Measurements from ENCODE around the gene SLC10A1. TPM values are rescaled to one million over a fixed set of nuclear protein-coding genes. Genes with fewer than 3 reads are reported as not detected.
"Not testable (repeated sequence)": the region's sequence is repeated elsewhere in the genome, so short reads cannot be mapped to it uniquely, and the experiment has no call there.

SLC10A1 gene
- not detected for polyA plus RNA-seq (2012; ENCODE audit: insufficient read depth, insufficient read length)

DNA sequence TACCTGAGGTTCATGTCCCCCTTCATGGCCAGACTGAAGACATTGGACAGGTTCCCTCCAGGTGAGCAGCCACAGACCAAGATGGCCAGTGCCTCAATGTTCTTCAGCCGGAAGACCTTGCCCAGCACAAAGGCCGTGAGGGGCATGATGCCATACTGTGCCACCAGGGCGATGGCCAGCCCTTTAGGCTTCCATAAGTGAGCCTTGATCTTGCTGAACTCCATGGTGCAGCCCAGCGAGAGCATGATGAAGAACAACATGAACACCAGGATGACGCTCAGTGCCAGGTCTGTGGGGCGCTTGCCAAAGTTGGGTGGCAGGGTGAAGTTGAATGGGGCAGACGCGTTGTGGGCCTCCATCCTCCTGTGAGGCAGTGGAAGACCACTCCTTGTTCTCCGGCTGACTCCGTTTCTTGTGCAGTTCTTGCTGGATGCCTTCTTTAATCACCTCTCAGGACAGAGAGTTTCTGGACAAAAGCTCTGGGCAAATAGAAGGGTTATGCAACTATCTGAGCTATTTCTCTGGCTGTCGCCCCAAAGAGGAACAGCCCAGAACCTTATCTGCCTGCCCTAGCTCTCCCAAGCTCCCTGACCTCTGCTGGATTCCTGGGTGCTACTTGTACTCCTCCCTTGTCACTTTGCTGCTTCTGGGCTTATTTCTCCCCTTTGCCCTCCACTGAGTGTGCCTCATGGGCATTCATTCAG is at the start of gene SLC10A1:
Gene SLC10A1 (minus strand): TSS at position 445 of the 704 bp plus-strand sequence. CDS start 86 bp downstream, at position 359.
- H3K4me3 ChIP-seq (ENCODE audit: low read length) = no peak within 1 kb of the TSS
- DNase-seq (ENCODE audit: low read depth, low spot score) = no peak

DNA sequence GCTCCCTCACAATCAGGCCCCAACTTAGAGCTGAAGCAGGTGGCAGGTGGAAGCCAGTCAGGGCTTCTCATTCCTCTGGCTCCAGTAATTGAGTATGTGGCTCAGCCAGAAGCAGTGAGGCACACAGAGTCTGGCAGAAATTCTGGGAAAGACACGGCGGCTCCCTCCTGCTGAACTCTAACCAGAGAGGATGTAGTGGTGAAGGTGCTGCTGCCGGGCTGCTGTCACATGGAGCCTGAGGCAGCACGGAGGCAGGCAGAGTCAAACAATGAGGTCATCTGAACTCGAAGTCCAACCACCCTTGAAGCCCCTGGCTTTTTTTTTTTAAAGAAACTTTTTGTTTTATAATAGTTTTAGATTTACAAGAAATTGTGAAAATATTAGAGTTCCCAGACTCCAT is 48.7 kb upstream of the SLC10A1 start:
- no peak overlapping the region for H3K4me3 ChIP-seq (ENCODE audit: low read length)
- no peak for DNase-seq (ENCODE audit: low read depth, low spot score)

DNA sequence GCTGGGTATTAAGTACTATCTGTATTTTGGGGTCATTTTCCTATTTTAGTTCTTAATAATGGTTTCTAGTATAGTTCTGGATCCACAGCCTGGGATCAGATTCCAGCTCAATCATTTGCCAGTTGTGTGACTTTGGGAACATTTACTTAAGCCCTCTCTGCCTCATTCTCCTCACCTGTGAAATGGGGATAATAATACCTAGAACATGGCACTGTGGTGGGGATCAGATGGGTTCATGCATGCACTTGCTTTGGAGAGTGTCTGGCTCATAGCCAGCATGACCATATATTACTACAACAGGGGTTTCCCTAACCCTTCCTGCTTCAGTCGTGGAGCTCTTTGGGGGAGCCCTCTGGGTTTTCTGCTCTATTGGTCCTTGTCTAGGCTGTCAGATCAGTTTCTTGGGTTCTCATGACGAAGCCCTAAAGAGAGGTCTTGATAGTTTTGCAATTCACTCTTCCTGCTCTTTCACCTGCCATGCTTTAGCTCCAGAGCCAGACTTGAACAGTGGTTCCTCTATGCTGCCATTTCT is 48.1 kb upstream of the SLC10A1 start:
- no peak overlapping the region for H3K4me3 ChIP-seq (ENCODE audit: low read length)
- DNase-seq (ENCODE audit: low read depth, low spot score) = no peak

DNA sequence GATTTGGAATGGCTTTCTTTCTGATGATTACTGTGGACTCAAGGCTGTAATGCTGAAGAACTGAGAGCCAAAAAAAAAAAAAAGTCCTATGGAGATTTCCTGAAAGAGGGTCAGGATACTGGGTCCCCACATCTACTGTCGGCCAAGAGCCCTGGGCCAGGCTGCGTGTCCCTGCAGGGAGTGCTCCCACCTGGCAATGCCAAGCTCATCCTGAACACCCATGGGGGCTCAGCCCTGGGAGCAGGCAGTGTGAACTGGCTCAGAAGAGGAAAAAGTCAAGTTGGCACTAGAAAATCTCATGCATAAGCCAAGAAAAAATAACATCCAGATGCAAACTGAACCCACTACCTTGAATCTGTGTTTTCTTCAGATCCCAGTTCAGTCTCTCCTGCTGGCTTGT is 47.1 kb upstream of the SLC10A1 start:
- no peak for DNase-seq (ENCODE audit: low read depth, low spot score)
- H3K4me3 ChIP-seq (ENCODE audit: low read length) = no peak overlapping the region

DNA sequence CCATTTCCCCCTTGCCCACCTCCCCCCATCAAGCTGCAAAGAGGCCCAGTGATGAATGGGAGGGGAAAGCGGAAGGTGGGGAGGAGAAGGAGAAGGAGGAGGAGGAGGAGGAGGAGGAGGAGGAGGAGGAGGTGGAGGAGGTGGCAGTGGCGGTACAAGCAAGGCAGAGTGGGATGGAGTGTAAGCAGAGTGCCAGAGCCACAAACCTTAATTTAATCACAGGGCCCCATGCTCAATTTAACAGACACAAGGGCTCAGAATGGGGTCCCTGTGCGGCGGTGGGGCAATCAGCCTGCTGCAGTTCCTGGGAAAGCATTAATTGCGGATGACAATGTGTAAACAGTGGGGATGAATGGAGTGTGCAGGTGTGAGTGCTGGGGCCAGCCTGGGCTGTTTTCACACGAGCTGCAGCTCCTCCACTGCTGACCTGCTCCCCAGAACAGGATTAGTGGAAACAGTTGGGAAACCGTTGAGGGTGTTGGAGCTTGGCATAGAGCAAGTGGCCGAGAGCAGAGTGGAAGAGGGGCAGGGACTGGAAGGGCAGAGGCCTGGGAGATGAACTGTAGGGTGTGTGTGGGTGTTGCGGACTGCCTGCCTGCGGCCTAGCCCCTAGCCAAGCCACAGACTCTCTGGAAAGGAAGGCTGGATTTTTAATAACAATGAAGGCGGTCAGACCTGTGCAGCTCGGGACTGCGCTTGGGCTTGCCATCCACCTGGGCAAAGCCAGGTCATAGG is 45.8 kb upstream of the SLC10A1 start:
- no peak for DNase-seq (ENCODE audit: low read depth, low spot score)
- no peak overlapping the region for H3K4me3 ChIP-seq (ENCODE audit: low read length)

DNA sequence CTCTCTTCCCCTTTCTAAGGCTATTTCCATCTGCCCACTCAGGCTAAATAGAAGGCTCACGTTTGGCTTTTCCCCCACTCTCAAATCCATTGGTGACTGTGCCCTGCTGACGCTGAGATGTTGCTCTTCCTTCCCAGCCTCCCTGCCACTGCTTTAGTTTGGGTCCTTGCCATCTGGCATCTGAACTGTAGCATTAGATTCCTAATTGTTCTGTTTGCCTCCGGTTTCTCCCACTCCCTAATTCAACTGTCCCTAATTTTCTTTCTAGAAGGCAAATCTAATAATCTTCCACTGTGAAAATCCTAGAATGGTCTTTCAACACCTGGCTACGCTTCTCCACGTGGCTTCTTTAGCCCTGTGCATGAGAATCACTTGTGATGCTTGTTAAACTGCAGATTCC is 44.6 kb upstream of the SLC10A1 start:
- DNase-seq (ENCODE audit: low read depth, low spot score) = no peak
- H3K4me3 ChIP-seq (ENCODE audit: low read length) = no peak overlapping the region

DNA sequence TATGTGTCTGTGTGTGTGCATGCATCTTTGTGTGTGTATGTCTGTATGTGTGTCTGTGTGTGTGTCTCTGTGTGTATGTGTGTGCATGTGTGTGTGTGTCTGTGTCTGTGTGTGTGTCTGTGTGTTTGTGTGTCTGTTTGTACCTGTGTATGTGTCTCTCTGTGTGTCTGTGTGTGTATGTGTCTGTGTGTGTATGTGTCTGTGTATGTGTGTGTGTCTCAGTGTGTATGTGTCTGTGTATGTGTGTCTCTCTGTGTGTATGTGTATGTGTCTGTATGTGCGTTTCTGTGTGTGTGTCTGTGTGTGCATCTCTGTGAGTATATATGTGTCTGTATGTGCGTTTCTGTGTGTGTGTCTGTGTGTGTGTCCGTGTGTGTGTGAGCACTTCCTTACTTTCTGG is 42.6 kb upstream of the SLC10A1 start:
- H3K4me3 ChIP-seq (ENCODE audit: low read length) = no peak overlapping the region
- DNase-seq (ENCODE audit: low read depth, low spot score) = no peak

DNA sequence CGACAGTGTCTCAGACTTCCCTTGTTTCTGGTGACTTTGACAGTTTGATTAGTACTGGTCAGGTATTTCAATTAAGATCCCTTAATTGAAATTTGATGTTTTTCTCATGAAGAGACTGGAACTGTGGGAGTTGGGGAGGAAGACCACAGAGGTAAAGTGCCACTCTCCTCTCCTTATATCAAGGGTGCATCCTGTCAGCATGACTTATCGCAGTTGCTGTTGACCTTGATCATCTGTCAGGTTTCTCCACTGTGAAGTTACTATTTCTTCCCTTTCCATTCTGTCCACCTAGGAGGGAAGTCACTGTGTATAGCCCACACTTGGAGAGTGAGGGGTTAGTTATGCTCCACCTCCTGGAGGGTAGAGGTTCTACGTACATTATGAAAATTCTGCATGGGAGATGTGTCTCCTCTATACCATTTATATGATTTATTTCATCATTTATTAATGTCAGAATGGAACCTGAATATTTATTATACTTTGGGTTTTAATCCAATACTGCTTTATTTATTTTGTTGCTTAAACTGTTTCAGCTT is 41.9 kb upstream of the SLC10A1 start:
- no peak for DNase-seq (ENCODE audit: low read depth, low spot score)
- H3K4me3 ChIP-seq (ENCODE audit: low read length) = no peak overlapping the region

DNA sequence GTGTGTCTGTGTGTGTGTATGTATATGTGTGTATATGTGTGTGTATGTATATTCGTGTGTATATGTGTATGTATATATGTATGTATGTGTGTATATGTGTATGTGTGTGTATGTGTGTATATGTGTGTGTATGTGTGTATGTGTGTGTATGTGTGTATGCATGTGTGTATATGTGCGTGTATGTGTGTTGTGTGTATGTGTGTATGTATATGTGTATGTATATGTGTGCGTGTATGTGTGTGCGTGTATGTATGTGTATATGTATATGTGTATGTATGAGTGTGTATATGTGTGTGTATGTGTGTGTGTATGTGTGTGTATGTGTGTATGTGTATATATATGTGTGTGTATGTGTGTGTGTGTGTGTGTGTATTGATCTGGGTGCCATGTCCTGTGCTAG is 31.8 kb upstream of the SLC10A1 start:
- H3K4me3 ChIP-seq (ENCODE audit: low read length) = no peak overlapping the region
- no peak for DNase-seq (ENCODE audit: low read depth, low spot score)

DNA sequence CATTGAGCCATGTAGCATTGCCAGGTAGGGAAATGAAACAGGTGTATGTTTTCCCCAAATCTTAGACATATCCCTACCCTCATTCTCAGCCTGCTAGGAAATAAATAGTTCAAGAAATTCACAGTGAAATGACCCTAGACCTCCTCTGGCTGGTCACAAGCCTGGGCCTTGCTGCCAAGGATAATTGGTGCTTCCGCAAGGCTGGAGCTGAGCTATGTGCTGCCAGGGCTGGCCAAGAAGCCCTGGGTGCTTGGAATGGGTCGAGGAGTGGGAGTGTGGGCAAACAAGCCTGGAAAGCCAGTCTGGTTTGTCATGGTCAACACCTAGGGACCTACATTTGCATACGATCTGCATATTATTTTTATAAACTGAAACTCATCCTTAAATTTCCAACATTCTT is 31.3 kb upstream of the SLC10A1 start:
- DNase-seq (ENCODE audit: low read depth, low spot score) = no peak
- H3K4me3 ChIP-seq (ENCODE audit: low read length) = no peak overlapping the region

DNA sequence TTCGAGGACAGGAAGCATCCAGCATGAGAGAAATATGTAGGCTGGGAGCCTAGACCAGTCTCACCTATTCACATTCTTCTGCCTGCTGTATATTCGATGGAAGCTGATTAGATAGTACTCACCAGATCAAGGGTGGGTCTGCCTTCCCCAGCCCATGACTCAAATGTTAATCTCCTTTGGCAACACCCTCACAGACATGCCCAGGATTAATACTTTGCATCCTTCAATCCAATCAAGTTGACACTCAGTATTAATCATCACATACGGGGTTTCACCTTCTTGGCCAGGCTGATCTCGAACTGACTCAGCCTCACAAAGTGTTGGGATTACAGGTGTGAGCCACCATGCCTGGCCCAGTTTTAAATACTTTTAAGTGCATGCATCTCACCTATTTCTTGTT is 30.5 kb upstream of the SLC10A1 start:
- H3K4me3 ChIP-seq (ENCODE audit: low read length) = no peak overlapping the region
- DNase-seq (ENCODE audit: low read depth, low spot score) = no peak

DNA sequence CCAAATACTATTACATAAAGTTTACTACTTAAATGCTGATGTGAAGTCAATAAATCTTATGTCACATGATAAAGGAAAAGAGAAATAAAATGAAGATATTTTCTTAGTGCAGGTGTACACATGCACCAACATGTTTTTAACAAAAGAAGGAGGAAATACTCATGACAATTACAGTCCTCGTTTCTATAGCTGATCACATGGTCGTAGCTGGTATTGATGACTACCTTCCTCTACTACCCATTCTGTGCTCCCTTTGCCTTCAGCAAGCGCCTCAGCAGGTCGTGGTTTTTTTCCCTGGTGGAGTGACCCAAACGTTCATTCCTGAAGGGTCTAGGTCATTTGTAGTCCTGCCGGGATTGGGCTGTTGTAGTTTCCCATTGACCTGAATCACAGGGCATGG is 25.4 kb upstream of the SLC10A1 start:
- no peak for DNase-seq (ENCODE audit: low read depth, low spot score)

DNA sequence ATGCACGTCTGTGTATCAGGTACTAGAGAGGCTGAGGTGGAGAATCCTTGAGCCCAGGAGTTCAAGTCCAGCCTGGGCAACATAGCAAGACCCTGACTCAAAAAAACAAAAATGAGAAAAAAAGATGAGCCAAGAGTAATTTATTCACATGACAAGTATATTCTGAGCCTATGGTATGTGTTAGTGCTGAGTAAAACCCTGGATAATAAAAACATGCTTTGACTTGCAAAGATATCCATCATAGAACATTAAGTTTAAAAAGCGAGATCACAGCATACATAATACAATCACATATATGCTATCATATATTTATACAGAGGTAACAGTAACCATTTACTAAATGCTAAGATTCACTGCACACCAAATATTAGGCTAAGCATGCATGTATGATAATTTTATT is 23.9 kb upstream of the SLC10A1 start:
- no peak overlapping the region for H3K4me3 ChIP-seq (ENCODE audit: low read length)
- DNase-seq (ENCODE audit: low read depth, low spot score) = no peak

More for the DNA sequence above, 25.4 kb upstream of the SLC10A1 start:
- no peak overlapping the region for H3K4me3 ChIP-seq (ENCODE audit: low read length)

DNA sequence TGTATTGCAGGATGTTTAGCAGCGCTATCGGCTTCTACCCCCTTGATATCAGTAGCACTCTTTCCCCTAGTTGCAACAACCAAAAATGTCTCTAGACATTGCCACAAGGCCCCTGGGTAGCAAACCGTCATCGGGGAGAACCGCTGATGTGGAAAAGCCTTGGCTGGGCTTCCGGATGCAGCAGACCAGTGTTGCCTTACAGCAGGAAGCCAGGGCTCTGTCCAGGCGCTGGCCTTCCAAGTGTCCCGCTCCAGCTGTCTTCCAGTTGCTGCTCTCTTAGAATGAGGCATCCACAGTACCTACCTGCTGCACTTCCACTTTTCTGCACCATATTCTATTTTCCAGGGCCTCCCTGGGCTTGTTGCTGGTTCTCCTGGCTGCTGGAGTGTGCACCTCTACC is 22.6 kb upstream of the SLC10A1 start:
- no peak overlapping the region for H3K4me3 ChIP-seq (ENCODE audit: low read length)
- no peak for DNase-seq (ENCODE audit: low read depth, low spot score)

DNA sequence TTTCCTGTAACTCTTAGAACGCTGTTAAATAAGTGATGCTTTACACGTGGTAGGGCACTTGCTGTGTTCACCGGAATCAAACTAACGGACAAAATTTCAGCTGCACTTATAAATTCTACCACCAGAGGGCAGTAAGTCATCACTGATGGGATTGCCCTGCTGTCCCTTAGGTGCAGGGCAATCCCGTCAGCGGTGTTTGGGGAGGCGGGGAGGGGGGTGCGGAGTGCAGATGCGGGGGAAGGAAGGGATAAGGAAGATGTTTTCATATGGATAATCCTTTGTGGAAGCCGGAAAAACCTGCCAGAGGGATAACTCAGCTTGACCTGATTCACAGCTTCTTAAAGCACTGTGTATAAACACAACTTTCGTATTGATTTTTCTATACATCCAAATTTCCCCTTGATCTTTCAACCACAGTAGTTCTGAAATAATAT is 21.7 kb upstream of the SLC10A1 start:
- no peak overlapping the region for H3K4me3 ChIP-seq (ENCODE audit: low read length)
- peak; percentile 73 for DNase-seq (ENCODE audit: low read depth, low spot score)

DNA sequence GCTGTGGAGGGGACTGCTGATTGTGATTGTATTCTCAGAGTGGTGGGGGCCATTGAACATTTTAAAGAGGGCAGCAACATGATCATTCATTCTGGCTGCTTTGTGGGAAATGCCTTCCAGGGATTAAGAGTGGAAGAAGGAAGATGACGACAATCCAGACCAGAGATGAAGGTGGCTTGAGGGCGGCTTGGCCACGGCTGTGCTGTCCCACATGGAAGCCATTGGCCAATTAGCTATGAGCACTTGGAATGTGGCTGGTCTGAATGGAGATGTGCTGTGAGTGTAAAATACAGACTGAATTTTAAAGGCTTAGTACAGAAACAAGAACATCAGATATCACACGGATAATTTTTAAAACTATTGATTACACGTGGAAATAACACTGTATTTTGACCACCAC is 19.2 kb upstream of the SLC10A1 start:
- H3K4me3 ChIP-seq (ENCODE audit: low read length) = no peak overlapping the region

DNA sequence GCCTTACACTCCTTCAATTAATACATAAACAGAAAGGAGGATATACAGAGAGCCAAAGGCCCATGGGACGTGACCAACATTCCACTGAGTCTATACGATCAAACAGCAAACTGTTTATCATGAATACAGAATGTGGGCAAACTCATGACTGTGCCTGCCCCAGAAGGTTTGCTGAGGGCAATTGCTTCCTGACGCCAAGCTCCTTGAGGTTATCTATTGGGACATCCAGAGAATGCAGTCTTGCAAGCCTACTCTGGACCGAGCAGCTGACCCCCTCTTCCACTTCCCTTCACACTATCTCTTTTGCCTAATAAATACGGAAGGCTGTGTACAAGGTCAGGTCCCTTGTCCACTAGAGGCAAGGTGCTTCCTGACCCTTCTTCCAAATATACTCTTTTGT is 18.5 kb upstream of the SLC10A1 start:
- H3K4me3 ChIP-seq (ENCODE audit: low read length) = no peak overlapping the region
- no peak for DNase-seq (ENCODE audit: low read depth, low spot score)

More for the DNA sequence above, 19.2 kb upstream of the SLC10A1 start:
- no peak for DNase-seq (ENCODE audit: low read depth, low spot score)

DNA sequence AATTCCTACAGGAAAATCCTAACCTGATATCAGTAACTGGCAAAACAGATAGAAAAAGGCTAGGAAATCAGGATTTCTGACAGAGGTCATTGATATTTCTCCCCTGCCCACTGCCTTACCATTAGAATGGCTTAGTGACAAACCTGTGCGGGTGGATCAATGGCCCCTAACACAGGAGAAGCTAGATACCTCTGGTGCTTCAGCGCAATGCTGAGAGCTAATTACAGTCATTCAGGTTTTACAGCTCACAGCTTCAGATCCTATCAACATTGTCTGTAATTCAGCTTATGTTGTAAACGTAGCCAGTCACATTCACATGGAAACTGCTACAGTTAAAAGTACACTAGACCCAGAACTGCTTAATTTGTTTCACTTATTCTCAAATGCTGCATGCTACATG is 17.4 kb upstream of the SLC10A1 start:
- no peak overlapping the region for H3K4me3 ChIP-seq (ENCODE audit: low read length)
- no peak for DNase-seq (ENCODE audit: low read depth, low spot score)

DNA sequence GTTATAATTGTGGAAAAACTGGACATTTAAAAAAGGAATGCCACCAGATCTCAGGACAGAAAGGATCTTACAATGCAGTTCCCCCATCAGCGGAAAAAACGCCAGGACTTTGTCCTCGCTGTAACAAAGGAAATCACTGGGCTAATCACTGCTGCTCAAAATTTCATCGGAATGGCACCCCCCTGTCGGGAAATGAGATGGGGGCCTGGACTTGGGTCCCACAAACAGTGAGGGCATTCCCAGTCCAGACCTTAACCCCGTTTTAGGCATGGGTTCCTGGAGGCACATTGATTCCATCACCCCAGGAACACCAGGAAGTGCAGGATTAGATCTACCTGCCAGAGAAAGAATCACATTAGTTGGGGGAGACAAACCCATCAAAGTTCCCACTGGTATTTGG is 16.3 kb upstream of the SLC10A1 start:
- not testable (repeated sequence) for DNase-seq (ENCODE audit: low read depth, low spot score); H3K4me3 ChIP-seq (ENCODE audit: low read length)

DNA sequence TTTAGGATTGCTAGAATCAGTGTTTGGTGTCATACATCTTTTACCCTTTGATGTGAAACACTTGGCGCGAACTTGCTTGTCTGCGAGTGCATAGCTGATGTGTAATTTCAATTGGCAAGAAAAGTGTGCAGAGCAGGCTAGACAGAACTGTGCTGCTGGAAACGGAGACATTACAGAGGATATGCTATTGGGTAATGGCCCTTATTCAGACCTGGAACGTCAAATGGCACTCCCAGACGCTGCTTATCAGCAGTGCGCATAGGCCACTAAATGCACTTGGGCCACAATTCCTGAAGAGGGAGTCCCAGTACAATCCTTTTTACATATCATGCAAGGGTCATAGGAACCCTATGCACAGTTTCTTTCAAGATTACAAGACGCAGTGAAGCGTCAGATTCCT is 15.7 kb upstream of the SLC10A1 start:
- no peak overlapping the region for H3K4me3 ChIP-seq (ENCODE audit: low read length)
- DNase-seq (ENCODE audit: low read depth, low spot score) = peak; percentile 2

Measured in Jurkat, Clone E6-1 (cell line).